WI38 (cell line): ENCODE results near the gene MGLL.
A peak's percentile ranks its signal among the peaks of the same experiment; 100 is the strongest.

Experiments
- H3K4me3 ChIP-seq: 2 replicates; pipeline ENCODE4 v1.5.1; 2011; ENCODE audit warnings: low read depth, mild to moderate bottlenecking, control low read depth, low read length
- TF ChIP-seq, protein P1 (sequence below): IDR thresholded peaks from 2 replicates; pipeline ENCODE4 v1.5.1; 2012; ENCODE audit warnings: low read depth, mild to moderate bottlenecking, control low read depth, low read length

The MGLL gene

DNA sequence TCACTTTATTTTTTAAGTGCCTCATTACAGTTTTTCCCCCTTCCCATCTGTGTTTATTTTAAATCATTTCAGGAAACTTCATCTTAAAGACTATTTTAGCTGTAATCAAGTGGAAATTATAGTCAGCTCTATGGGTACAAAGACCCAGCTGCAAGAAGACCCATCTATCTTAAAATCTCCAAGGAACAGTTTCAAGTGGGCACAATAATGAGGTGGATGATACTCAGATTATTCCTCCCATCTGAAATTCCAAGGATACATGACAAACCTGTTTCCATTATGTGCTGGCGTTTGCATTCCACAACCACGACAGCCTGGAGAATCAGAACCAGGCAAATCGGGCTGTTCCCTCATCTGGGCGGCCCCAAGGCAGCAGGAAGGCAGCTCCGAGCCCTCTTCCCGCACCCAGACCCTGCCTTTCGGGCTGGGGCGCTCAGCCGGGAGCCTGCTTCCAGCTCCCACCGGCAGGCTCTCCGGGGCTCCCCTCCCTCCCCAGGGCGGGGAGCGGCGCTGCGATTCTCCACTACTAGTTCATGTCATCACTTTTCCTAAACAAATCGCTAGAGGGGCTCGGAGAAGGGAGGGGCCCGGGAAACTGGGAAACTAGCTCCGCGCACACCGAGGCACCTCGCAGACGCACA, at the start of gene MGLL:
Gene MGLL, minus strand, starts transcription at position 475 of the 641 bp plus-strand sequence. Its CDS starts 197 bp downstream, at position 278.
- TF ChIP-seq, protein P1, sequence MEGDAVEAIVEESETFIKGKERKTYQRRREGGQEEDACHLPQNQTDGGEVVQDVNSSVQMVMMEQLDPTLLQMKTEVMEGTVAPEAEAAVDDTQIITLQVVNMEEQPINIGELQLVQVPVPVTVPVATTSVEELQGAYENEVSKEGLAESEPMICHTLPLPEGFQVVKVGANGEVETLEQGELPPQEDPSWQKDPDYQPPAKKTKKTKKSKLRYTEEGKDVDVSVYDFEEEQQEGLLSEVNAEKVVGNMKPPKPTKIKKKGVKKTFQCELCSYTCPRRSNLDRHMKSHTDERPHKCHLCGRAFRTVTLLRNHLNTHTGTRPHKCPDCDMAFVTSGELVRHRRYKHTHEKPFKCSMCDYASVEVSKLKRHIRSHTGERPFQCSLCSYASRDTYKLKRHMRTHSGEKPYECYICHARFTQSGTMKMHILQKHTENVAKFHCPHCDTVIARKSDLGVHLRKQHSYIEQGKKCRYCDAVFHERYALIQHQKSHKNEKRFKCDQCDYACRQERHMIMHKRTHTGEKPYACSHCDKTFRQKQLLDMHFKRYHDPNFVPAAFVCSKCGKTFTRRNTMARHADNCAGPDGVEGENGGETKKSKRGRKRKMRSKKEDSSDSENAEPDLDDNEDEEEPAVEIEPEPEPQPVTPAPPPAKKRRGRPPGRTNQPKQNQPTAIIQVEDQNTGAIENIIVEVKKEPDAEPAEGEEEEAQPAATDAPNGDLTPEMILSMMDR, result no peak
- peak within 1 kb of the TSS; percentile 86 for H3K4me3 ChIP-seq

- TF ChIP-seq, protein P1, result no peak
- H3K4me3 ChIP-seq, result no peak overlapping the region
These were observed 47.8 kb upstream of the MGLL start for GRCh38 chr3:127870156-127870555.

- TF ChIP-seq, protein P1, result no peak
- H3K4me3 ChIP-seq, result no peak overlapping the region
These were observed 45.7 kb upstream of the MGLL start for GRCh38 chr3:127867986-127868385.

DNA sequence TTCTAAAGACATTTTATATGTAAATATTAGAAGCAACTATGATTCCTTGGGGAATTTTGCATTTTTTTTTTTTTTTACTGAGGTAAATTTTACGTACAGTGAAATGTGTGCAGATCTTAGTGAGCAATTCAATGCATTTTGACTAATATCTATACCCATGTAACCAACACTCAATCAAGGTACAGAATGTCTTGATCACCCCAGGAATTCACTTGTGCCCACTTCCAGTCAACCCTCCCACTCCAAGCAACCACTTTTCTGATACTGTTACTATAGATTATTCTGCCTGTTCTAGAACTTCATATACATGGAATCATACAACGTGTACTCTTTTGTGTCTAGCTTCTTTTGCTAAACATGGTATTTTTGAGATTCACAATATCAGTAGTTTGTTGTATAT, 45.1 kb upstream of the MGLL start:
- no peak overlapping the region for H3K4me3 ChIP-seq
- TF ChIP-seq, protein P1, result no peak

GRCh38 chr3:127865941-127866340, 43.6 kb upstream of the MGLL start:
- TF ChIP-seq, protein P1, result peak; percentile 5; the same call in 1 of the 2 replicates
- H3K4me3 ChIP-seq, result no peak overlapping the region

GRCh38 chr3:127860211-127860696, 37.9 kb upstream of the MGLL start:
- TF ChIP-seq, protein P1, result no peak
- no peak overlapping the region for H3K4me3 ChIP-seq

GRCh38 chr3:127859730-127860129, 37.4 kb upstream of the MGLL start:
- H3K4me3 ChIP-seq, result no peak overlapping the region
- TF ChIP-seq, protein P1, result no peak
